PFSK-1 (cell line): ENCODE data around the gene BMF.

Source experiments
- POLR2AphosphoS5 ChIP-seq: IDR thresholded peaks from 2 replicates; pipeline ENCODE4 v1.6.1; 2012; ENCODE audit warnings: low read depth, mild to moderate bottlenecking, control low read depth, low read length, moderate library complexity
- TF ChIP-seq, protein P1 (sequence below), 2 experiments: IDR thresholded peaks; 2 replicates each; pipeline versions ENCODE4 v1.6.1 to v1.8.0; 2011 to 2012; ENCODE audit warnings: low read depth in 2 of 2, low read length in 2 of 2, control low read depth in 1 of 2, inconsistent platforms in 1 of 2, mild to moderate bottlenecking in 1 of 2, moderate library complexity in 1 of 2; ENCODE audit not compliant: insufficient read depth in 1 of 2

DNA sequence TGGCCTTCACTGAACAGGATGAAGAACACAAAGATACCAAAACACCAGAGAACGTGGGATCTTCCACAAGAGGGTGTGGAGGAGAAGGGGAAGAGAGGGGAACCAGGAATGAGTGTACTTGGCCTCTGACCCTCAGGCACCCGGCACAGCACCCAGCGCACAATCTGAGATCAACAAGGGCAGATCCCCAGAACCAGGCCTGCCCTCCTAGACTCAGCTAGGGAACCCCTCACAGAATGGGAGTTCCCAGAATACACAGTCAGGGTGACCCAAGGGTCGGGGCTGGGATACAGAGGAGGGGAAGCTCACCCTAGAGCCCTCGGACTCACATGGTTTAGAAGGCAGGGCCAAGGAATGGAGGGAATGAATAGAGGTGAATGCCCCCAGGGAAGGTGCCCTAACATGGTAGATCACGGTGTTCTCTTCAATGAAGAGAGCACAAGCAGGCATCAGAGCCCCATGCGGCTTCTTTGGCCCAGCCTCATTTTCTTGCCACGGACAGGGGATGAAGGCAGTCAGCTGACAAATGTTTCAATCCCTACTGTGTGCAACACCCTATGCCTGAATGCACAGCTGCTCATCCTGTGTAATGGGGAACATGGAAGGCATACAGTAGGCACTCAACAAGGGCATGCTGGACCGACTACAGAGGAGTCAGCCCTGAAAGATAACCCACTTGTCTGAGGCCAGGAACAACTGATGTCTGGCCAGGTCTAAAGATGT is 13.1 kb downstream of the BMF start:
- TF ChIP-seq POLR2AphosphoS5, result no peak
- TF ChIP-seq, protein P1, sequence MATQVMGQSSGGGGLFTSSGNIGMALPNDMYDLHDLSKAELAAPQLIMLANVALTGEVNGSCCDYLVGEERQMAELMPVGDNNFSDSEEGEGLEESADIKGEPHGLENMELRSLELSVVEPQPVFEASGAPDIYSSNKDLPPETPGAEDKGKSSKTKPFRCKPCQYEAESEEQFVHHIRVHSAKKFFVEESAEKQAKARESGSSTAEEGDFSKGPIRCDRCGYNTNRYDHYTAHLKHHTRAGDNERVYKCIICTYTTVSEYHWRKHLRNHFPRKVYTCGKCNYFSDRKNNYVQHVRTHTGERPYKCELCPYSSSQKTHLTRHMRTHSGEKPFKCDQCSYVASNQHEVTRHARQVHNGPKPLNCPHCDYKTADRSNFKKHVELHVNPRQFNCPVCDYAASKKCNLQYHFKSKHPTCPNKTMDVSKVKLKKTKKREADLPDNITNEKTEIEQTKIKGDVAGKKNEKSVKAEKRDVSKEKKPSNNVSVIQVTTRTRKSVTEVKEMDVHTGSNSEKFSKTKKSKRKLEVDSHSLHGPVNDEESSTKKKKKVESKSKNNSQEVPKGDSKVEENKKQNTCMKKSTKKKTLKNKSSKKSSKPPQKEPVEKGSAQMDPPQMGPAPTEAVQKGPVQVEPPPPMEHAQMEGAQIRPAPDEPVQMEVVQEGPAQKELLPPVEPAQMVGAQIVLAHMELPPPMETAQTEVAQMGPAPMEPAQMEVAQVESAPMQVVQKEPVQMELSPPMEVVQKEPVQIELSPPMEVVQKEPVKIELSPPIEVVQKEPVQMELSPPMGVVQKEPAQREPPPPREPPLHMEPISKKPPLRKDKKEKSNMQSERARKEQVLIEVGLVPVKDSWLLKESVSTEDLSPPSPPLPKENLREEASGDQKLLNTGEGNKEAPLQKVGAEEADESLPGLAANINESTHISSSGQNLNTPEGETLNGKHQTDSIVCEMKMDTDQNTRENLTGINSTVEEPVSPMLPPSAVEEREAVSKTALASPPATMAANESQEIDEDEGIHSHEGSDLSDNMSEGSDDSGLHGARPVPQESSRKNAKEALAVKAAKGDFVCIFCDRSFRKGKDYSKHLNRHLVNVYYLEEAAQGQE (IDR thresholded peaks at IDR 0.05; ENCODE audit: insufficient read depth in 1 of 2, low read depth in 2 of 2, low read length in 2 of 2), result no peak
